A549 (cell line): ENCODE measurements around the gene SEPTIN7. TPM values are rescaled to one million over a fixed set of nuclear protein-coding genes. Genes with fewer than 3 reads are reported as not detected.

Experiments used
- ATAC-seq, 2 experiments: fragments of 200-7000 bp in 1 of 2; fragments of >200 bp in 1 of 2; cut with Nextera tagmentation in 1 of 2; cut with Tn5 transposase in 1 of 2; 3 replicates each; pipeline versions ENCODE4 v1.8.0 to v1.9.1; 2018 to 2020; ENCODE audit warnings: mild to moderate bottlenecking in 1 of 2, moderate library complexity in 1 of 2
- CTCF ChIA-PET: fragments of 300-600 bp; sonication (Branson Sonifier 250); formaldehyde crosslinking; extraction: SDS; loops from one replicate; lab custom pipeline; 2021; ENCODE audit warnings: antibody characterized with exemption, inconsistent platforms; lab: Yijun Ruan, JAX
- POLR2A ChIA-PET: fragments of 350-600 bp; formaldehyde crosslinking; extraction: SDS; loops from one replicate; lab custom pipeline; 2021; ENCODE audit warnings: antibody characterized with exemption, inconsistent platforms; lab: Yijun Ruan, JAX
- DNase-seq, 2 experiments: peaks; one replicate each; pipeline versions ENCODE4 v3.0.0 to v3.0.0-alpha.2; 2011 to 2016; ENCODE audit warnings: low read depth in 1 of 2, low spot score in 1 of 2
- FAIRE-seq: peaks from 2 replicates; lab custom pipeline; 2011; peaks lifted over from hg19 to GRCh38; lab: Jason Lieb, UNC
- H3K27ac ChIP-seq, 2 experiments: fragments of >200 bp; sonication (Bioruptor Twin); formaldehyde crosslinking; 3 replicates each; pipeline ENCODE4 v1.5.1; 2016 to 2017
- H3K4me1 ChIP-seq: fragments of >200 bp; sonication (Bioruptor Twin); formaldehyde crosslinking; 3 replicates; pipeline ENCODE4 v1.6.1; 2016
- H3K4me2 ChIP-seq: fragments of >200 bp; sonication (Bioruptor Twin); formaldehyde crosslinking; 3 replicates; pipeline ENCODE4 v1.6.1; 2016
- H3K4me3 ChIP-seq: fragments of >200 bp; sonication (Bioruptor Twin); formaldehyde crosslinking; 3 replicates; pipeline ENCODE4 v1.5.1; 2016
- H3K9me3 ChIP-seq: fragments of >200 bp; sonication (Bioruptor Twin); formaldehyde crosslinking; 3 replicates; pipeline ENCODE4 v1.6.1; 2016
- CBX8 ChIP-seq: fragments of 200-600 bp; sonication (generic); IDR thresholded peaks from 2 replicates; pipeline ENCODE4 v1.6.1; 2016
- CHD4 ChIP-seq: fragments of 200-600 bp; sonication (generic); IDR thresholded peaks from 2 replicates; pipeline ENCODE4 v1.6.1; 2016; ENCODE audit warnings: antibody characterized with exemption, mild to moderate bottlenecking, borderline replicate concordance
- EHF ChIP-seq: fragments of 250-450 bp; sonication (Bioruptor Pico); IDR thresholded peaks from 2 replicates; pipeline ENCODE4 v1.5.0; 2020; ENCODE audit warnings: mild to moderate bottlenecking
- EHMT2 ChIP-seq: fragments of 200-600 bp; sonication (generic); IDR thresholded peaks from 2 replicates; pipeline ENCODE4 v1.6.1; 2016; ENCODE audit warnings: antibody characterized with exemption, low read depth, mild to moderate bottlenecking, moderate library complexity
- EP300 ChIP-seq, 2 experiments: fragments of >200 bp; sonication (Bioruptor Twin); formaldehyde crosslinking; IDR thresholded peaks; 2 replicates in 1 of 2; 3 replicates in 1 of 2; pipeline ENCODE4 v1.6.1; 2016 to 2017
- HDAC2 ChIP-seq: fragments of 200-600 bp; sonication (generic); IDR thresholded peaks from 2 replicates; pipeline ENCODE4 v1.6.1; 2016
- HES2 ChIP-seq: fragments of >200 bp; sonication (Bioruptor Twin); formaldehyde crosslinking; IDR thresholded peaks from 2 replicates; pipeline ENCODE4 v1.6.1; 2016
- HOXB13 ChIP-seq: fragments of 250-450 bp; sonication (Bioruptor Pico); IDR thresholded peaks from 2 replicates; pipeline ENCODE4 v1.5.0; 2020; ENCODE audit warnings: low read depth, mild to moderate bottlenecking, moderate library complexity
- POLR2AphosphoS2 ChIP-seq: conservative IDR thresholded peaks from 2 replicates; pipeline ENCODE4 v1.6.1; 2012; ENCODE audit warnings: low read length, improper control_type of control experiment, inconsistent platforms
- RAD21 ChIP-seq, 2 experiments: fragments of >200 bp in 1 of 2; sonication (Bioruptor Twin) in 1 of 2; formaldehyde crosslinking in 1 of 2; IDR thresholded peaks in 1 of 2; conservative IDR thresholded peaks in 1 of 2; 2 replicates in 1 of 2; 3 replicates in 1 of 2; pipeline ENCODE4 v1.6.1; 2012 to 2018; ENCODE audit warnings: inconsistent platforms in 1 of 2
- RARB ChIP-seq: fragments of 250-450 bp; sonication (Bioruptor Pico); IDR thresholded peaks from 2 replicates; pipeline ENCODE4 v1.8.0; 2021; ENCODE audit warnings: mild to moderate bottlenecking, moderate library complexity
- RNF2 ChIP-seq: fragments of 200-600 bp; sonication (generic); IDR thresholded peaks from 2 replicates; pipeline ENCODE4 v1.6.1; 2016; ENCODE audit warnings: low read depth, mild to moderate bottlenecking, antibody characterized with exemption, moderate library complexity, borderline replicate concordance
- SREBF2 ChIP-seq: fragments of 450-650 bp; IDR thresholded peaks from 2 replicates; pipeline ENCODE4 v1.6.1; 2014; ENCODE audit warnings: mild to moderate bottlenecking, moderate library complexity
- TP53 ChIP-seq: fragments of 250-450 bp; sonication (Bioruptor Pico); IDR thresholded peaks from 2 replicates; pipeline ENCODE4 v1.5.0; 2021; ENCODE audit warnings: mild to moderate bottlenecking, moderate library complexity
- ZFP36 ChIP-seq: fragments of 450-650 bp; IDR thresholded peaks from 2 replicates; pipeline ENCODE4 v1.6.1; 2014; ENCODE audit warnings: borderline replicate concordance; ENCODE audit not compliant: partially characterized antibody
- WGBS: methylation state at CpG from one replicate; pipeline ENCODE4 v1.1.6; 2017; ENCODE audit errors: missing lambda C conversion rate; 5-methylcytosine and 5-hydroxymethylcytosine counted together
- polyA plus RNA-seq, 4 experiments: library from polyadenylated mRNA; depleted of rRNA in 3 of 4; stranded (reverse); fragments of >200 nt; fragmentation: RNase III in 1 of 4; extraction: RNeasy Plus Mini Kit Qiagen cat#74134 plus additional on column Dnase treatment in 1 of 4; gene quantifications; 2 replicates in 3 of 4; 3 replicates in 1 of 4; pipeline ENCODE4 v1.2.3, GENCODE V29; 2011 to 2017
- TF ChIP-seq, protein P1 (sequence below): fragments of 250-450 bp; sonication (Bioruptor Pico); IDR thresholded peaks from 2 replicates; pipeline ENCODE4 v1.5.0; 2021; ENCODE audit warnings: mild to moderate bottlenecking, moderate library complexity, borderline replicate concordance
- TF ChIP-seq, protein P2 (sequence below): fragments of >200 bp; sonication (Bioruptor Twin); formaldehyde crosslinking; IDR thresholded peaks from 3 replicates; pipeline ENCODE4 v1.5.1; 2016

The SEPTIN7 gene
- polyA plus RNA-seq, 2 of the 4 experiments (the other 2 are of a cell fraction), result 282 to 385 TPM

DNA sequence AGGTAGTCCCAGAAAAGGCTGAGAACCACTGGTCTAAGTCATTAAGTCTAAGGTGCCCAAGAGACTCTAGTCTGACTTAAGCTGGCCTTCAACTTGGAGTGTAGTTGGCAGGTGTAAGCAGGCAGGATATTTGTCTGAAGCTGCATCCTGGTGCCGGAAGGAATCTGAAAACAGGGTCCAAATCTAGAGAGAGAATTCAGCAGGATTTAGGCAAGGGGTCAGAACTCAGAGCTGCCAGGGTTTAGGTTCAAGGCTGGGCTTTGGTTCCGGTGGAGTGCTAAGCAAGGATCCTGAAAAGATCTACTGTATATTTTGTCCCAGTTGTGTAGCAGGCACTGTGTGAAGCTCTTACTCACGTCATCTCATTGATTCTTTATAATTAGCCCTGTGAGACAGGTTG, 16.5 kb upstream of the SEPTIN7 start (continued):
- TF ChIP-seq RARB (CRISPR knock-in tag), result no peak
- no peak for TF ChIP-seq EP300 (IDR thresholded peaks at IDR 0.05)
- TF ChIP-seq, protein P1, sequence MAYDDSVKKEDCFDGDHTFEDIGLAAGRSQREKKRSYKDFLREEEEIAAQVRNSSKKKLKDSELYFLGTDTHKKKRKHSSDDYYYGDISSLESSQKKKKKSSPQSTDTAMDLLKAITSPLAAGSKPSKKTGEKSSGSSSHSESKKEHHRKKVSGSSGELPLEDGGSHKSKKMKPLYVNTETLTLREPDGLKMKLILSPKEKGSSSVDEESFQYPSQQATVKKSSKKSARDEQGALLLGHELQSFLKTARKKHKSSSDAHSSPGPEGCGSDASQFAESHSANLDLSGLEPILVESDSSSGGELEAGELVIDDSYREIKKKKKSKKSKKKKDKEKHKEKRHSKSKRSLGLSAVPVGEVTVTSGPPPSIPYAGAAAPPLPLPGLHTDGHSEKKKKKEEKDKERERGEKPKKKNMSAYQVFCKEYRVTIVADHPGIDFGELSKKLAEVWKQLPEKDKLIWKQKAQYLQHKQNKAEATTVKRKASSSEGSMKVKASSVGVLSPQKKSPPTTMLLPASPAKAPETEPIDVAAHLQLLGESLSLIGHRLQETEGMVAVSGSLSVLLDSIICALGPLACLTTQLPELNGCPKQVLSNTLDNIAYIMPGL (CRISPR knock-in tag), result no peak
- no peak for TF ChIP-seq CHD4
- TF ChIP-seq EHMT2, result no peak
- TF ChIP-seq SREBF2, result no peak
- no peak for TF ChIP-seq CBX8
- TF ChIP-seq HDAC2, result no peak
- TF ChIP-seq, protein P2, sequence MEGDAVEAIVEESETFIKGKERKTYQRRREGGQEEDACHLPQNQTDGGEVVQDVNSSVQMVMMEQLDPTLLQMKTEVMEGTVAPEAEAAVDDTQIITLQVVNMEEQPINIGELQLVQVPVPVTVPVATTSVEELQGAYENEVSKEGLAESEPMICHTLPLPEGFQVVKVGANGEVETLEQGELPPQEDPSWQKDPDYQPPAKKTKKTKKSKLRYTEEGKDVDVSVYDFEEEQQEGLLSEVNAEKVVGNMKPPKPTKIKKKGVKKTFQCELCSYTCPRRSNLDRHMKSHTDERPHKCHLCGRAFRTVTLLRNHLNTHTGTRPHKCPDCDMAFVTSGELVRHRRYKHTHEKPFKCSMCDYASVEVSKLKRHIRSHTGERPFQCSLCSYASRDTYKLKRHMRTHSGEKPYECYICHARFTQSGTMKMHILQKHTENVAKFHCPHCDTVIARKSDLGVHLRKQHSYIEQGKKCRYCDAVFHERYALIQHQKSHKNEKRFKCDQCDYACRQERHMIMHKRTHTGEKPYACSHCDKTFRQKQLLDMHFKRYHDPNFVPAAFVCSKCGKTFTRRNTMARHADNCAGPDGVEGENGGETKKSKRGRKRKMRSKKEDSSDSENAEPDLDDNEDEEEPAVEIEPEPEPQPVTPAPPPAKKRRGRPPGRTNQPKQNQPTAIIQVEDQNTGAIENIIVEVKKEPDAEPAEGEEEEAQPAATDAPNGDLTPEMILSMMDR, result no peak

DNA sequence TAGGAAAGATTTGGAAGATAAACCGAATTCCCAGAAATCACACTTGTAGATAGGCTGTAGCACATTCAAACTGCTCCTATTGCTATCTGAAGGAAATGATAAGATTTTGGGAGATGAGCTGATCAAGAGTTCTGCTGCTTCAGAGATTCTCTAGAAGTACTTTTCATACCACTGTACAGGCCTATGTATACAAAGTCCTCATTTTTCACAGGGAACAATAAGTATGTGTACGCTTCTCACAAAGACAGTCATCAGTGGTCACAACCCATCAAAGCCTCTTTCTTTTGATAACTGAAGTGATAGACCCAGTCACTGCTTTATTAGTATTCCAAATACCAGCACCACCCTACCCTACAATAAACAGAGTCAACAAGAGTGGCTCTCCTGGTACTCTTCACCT, 15.6 kb upstream of the SEPTIN7 start:
- Histone ChIP-seq H3K4me2 (no peak overlapping the region), H3K9me3 (peaks cover 6% of the 10 kb centered on the region; the same call in 2 of the 3 replicates), H3K4me1 (no peaks in the 10 kb centered on the region), H3K4me3 (no peak overlapping the region), H3K27ac (no peak overlapping the region)
- TF ChIP-seq HES2, result no peak
- no peak for TF ChIP-seq HDAC2
- no peak for TF ChIP-seq TP53
- TF ChIP-seq ZFP36, result no peak
- TF ChIP-seq RAD21 (conservative IDR thresholded peaks at IDR 0.05 in 1 of 2, IDR thresholded peaks at IDR 0.05 in 1 of 2), result no peak
- 60% methylated on average over 2 of the region's 2 CpGs for WGBS
- ChIA-PET CTCF (interaction anchor here (0.9 to 1.4 kb wide), 2 partner anchors 76 to 132 kb away, joined by 3 read pairs; no protein-coding TSS in a partner anchor), POLR2A (interaction anchor here (1.5 kb wide), 1 partner anchor 15 kb away, joined by 4 read pairs; the partner anchor contains the start of gene SEPTIN7)
- ATAC-seq (no peak), DNase-seq (no peak), FAIRE-seq (no peak)

- no peak for ATAC-seq
- ChIA-PET CTCF (no interaction called here), POLR2A (no interaction called here)
- H3K9me3 ChIP-seq, result peaks cover 6% of the 10 kb centered on the region; the same call in 2 of the 3 replicates
- no peak for FAIRE-seq
- DNase-seq, result no peak
- no peaks in the 10 kb centered on the region for H3K4me1 ChIP-seq
- no peak for TF ChIP-seq EHF (CRISPR knock-in tag)
- no peak for TF ChIP-seq RNF2
- TF ChIP-seq SREBF2, result no peak
- TF ChIP-seq POLR2AphosphoS2, result no peak
- no peak for TF ChIP-seq RAD21 (conservative IDR thresholded peaks at IDR 0.05 in 1 of 2, IDR thresholded peaks at IDR 0.05 in 1 of 2)
- no peak for TF ChIP-seq HOXB13 (CRISPR knock-in tag)
- no peak overlapping the region for H3K4me3 ChIP-seq
- WGBS, result 10% methylated on average over 2 of the region's 2 CpGs
- H3K27ac ChIP-seq, result no peak overlapping the region
- no peak overlapping the region for H3K4me2 ChIP-seq
These were observed 12.9 kb upstream of the SEPTIN7 start for GRCh38 chr7:35787925-35788324.

DNA sequence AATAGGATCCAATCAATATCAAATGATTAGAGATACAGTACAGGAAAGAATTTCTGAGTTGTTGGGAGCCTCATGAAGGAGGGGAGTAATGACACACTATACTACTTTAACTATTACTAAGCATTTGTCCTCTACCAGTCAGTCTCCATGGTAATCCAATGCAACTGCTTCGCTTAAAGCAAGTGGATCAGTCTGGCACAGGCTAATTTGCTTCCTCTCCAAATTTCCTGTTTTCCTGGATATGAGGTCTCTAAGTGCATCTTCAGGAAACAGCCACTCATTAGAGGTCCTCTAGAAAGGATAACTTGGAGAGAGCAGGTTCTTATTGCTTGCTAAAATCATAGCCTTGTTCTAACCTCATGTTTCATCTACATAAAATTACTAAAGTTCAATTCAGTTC, 8.4 kb upstream of the SEPTIN7 start:
- Histone ChIP-seq H3K4me3 (no peak overlapping the region), H3K4me2 (no peak overlapping the region), H3K27ac (no peak overlapping the region), H3K4me1 (no peaks in the 10 kb centered on the region), H3K9me3 (peaks cover 6% of the 10 kb centered on the region; the same call in 2 of the 3 replicates)
- FAIRE-seq (no peak), ATAC-seq (no peak), DNase-seq (no peak)
- 73% methylated on average over 1 of the region's 1 CpG for WGBS
- CTCF ChIA-PET, result interaction anchor here (1.4 kb wide), 1 partner anchor 9 kb away, joined by 3 read pairs; the partner anchor contains the start of gene SEPTIN7
- no peak for TF ChIP-seq SREBF2
- POLR2A ChIA-PET, result no interaction called here
